NCI-H1092 (cell line): ENCODE measurements around the gene GFER.
"Not testable (repeated sequence)": the region's sequence is repeated elsewhere in the genome, so short reads cannot be mapped to it uniquely, and the experiment has no call there.

Experiments used
- DNase-seq: peaks from one replicate; lab custom pipeline; 2025; lab: John Stamatoyannopoulos, UW

GFER gene

GRCh38 chr16:2005646-2006045 lies 21.7 kb downstream of the GFER start:
- peak; percentile 37 for DNase-seq

DNA sequence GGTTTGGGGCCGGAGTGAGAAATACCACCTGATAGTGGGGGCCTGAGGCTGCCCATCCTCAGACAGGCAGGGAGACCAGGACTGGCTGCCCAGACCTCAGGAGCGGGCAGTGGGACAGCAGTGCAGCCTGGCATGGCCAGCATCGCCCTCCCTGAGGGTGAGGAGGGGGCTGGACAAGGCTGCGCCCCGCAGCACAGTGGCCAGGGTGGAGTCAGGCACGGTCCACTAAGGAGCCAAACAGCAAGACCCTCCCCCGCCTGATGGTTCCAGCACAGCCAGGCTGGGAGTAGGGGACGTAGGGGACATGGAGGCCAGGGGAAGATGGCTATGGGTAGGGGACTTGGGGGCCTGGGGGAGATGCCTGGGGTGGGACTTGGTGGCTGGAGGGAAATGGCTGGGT lies 22.3 kb downstream of the GFER start:
- DNase-seq, result no peak

DNA sequence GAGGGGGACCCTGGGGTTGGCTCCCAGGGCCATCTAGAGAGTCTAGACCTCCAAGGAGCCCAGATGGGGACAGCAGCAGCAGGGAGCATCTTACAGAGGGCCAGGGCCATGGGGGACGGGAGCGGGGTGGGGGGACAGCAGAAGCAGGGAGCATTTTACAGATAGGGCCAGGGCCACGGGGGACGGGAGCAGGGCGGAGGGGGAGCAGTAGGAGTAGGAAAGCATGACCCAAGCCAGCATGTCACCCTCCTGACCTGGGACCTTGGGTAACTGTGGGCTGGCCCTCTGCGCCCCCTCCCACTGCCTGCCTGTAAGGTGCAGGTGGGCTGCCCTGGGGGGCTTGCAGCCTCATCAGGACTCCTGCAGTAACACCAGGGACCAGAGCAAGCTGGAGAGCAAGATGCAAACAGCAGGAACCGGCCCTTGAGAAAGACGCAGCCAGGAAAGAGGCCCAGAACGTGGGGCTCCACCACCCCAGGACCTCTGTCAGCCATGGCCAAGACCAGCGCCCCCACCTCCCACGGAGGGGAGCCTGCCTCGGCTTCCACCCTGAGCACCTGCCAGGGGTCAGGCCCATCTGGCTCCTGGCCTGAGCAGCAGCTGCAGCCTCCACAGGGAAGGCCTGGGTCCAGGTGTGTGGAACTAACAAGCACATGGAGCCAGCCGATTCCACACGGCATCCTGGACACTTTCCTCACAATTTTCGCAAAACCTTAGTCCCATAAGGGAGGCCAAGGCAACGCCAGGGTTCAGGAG lies 23.3 kb downstream of the GFER start:
- DNase-seq, result no peak

- no peak for DNase-seq
These were observed 24.1 kb downstream of the GFER start for GRCh38 chr16:2008009-2008526.

- no peak for DNase-seq
These were observed 24.7 kb downstream of the GFER start for GRCh38 chr16:2008631-2009163.

DNA sequence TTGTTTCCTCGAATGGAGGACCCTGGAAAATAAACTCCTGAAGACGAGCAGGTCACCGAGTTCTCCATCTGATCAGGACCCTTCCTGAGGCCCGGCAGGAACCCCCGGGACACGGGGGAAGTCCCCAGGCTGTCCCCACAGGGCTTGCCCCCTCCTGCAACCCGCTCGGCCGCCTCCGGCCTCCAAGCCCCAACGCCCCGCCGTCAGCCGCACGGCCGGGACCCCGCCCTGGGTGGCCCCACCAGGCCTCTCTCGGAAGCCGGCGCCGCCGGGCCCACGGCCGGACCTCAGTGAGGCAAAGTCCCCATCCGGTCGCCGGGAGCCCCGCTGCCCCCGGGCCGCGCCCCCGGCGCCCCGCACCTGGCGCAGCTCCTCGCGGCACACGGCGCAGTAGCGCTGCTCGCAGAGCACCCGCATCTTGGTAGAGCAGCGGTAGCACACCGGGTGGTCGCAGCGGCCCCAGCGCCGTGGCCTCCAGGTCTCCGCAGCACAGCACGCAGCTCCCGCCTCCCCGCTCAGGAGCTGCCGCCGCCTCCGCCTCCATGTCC lies 25.2 kb downstream of the GFER start:
- no peak for DNase-seq

DNA sequence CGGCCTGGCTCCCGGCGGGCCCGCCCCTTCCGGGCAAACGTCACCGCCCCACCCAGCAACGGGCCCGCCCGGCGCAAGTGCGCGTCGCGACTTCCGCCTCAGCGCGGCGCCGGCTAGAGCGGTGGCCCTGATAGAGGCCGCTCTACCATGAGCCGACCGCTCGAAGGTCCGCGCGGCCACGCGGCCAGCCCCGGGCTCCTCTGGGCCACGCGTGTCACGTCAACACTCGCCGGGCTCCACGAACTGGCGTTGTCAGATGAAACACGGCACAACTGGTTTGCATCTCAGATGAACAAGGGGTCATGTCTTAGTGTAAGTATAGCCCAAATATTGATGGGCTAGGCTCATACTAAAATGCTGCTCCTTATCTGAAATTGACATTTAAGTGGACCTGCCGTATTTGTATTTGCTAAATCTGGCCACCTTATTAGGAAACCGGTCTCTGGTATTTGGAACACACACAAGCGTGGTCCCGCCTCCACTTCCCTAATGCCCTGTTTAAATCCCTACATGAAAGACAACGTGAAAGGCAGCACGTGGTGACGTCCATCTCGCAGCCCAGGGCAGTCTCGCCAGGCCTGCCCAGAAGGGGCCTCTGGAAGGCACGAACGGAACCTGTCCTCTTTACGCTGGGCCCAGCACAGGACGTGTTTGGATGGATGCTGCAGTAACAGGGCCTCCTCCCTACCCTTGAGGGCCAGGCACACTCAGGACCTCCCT lies 26.0 kb downstream of the GFER start, which contains the start of gene ZNF598:
TSS of gene ZNF598 (minus strand) at position 31 of the 720 bp plus-strand sequence.
- peak; percentile 81 for DNase-seq

DNA sequence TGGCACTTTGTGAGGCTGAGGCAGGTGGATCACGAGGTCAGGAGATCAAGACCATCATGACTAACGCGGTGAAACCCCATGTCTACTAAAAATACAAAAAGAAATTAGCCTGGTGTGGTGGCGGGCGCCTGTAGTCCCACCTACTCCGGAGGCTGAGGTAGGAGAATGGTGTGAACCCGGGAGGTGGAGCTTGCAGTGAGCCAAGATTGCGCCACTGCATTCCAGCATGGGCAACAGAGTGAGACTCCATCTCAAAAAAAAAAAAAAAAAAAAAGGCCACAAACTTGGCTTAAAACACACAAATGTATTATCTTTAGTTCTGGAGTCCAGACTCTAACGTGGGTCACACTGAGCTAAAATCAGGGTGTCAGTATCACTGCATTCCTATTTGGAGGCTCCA lies 27.7 kb downstream of the GFER start:
- DNase-seq, result not testable (repeated sequence)

DNA sequence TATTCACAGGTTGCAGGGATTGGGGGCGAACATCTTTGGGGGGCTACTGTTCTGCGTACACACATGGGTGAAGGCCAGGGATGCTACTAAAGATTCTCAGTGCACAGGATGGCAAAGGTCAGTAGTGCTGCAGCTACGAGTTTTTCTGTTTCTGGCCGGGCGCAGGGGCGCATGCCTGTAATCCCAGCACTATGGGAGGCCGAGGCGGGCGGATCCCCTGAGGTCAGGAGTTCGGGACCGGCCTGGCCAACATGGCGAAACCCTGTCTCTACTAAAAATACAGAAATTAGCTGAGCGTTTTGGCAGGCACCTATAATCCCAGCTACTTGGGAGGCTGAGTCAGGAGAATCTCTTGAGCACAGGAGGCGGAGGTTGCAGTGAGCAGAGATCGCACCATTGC lies 29.5 kb downstream of the GFER start:
- no peak for DNase-seq

- DNase-seq, result no peak
These were observed 31.3 kb downstream of the GFER start for GRCh38 chr16:2015117-2015946.

DNA sequence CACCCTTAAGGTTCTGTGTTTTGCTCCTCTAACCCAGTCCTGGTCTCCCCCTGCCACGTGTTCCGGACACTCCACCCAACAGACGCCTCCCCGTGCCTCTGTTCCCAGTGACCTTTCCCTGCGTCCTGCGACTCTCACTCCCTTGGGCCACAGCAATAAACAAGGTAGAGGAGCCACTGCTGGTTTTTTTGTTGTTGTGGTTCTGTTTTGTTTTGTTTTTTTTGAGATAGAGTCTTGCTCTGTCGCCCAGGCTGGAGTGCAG lies 31.9 kb downstream of the GFER start:
- DNase-seq, result no peak

- no peak for DNase-seq
These were observed 32.5 kb downstream of the GFER start for GRCh38 chr16:2016407-2016922.

- peak; percentile 35 for DNase-seq
These were observed 35.5 kb downstream of the GFER start, which contains the start of gene NPW for GRCh38 chr16:2019518-2019920. Gene NPW (plus strand): TSS chr16:2019785.

- DNase-seq, result no peak
These were observed 36.2 kb downstream of the GFER start for GRCh38 chr16:2019921-2020831.

DNA sequence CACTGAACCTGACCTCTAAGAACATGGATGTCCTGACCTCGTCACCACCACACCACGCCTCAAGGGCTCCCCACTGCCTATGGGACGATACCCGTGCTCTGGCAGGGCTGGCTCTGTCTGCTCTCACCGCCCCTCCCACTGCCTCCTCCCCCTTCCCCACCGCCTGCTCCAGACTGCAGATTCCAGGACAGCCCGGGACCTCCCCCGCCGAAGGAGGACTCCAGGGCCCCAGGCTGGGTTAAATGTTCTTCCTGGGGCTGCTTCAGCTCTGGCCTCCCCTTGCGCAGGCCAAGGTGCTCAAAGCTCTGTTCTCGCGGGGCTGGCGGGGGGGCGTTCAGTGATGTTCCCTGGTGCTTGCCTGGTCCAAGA lies 38.7 kb downstream of the GFER start:
- DNase-seq, result no peak

- peak; percentile 79 for DNase-seq
These were observed 39.4 kb downstream of the GFER start for GRCh38 chr16:2023092-2024031.

DNA sequence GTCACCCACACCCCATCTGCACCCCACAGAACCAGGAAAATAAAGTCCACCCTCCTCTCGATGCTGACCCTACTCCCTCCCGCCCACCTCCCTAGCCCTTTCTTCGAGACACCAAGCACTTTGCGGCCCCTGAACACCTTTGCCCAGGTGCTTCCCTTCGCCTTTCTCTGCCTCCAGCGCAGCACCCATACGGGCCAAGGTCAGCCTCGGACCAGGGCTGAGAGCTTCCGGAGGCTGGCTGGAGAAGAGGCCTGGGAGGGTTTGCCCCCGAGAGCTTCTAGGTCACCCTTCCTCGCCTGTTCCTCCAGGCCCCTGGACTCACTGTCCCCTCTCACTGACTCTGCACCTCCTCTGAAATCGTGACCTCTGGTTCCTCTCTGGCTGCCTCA lies 40.0 kb downstream of the GFER start:
- no peak for DNase-seq

GRCh38 chr16:2025251-2025650 lies 41.3 kb downstream of the GFER start:
- no peak for DNase-seq

GRCh38 chr16:2025878-2026460 lies 42.0 kb downstream of the GFER start:
- DNase-seq, result no peak
